ENCODE data around the gene BEND5.
A peak's percentile ranks its signal among the peaks of the same experiment; 100 is the strongest.

BEND5 gene

DNA sequence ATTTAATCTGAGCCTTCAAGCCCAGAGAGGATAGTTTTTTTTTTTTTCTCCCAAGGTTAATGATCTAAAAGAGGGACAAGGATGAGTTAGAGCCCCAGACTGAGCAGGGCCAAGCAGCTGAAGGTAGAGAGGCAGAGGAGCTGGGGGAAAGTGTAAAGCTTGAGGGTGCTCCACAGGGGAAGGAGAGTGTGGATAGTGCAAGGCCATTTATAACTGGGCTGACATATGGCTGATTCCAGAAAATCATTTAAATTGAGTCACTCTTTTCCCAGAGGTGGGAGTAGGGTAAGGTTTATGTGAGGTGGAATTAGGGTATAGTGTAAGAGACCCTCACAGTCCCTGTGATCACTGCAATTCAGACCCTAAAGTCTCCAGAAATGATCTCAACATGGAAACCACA lies 55.8 kb downstream of the BEND5 start:
- Mint-ChIP-seq H3K27ac (no peak overlapping the region), H3K36me3 (ENCODE audit: low read depth) (no peaks in the 10 kb centered on the region), H3K4me3 (no peak overlapping the region), H3K27me3 (no peaks in the 10 kb centered on the region), H3K9me3 (no peaks in the 10 kb centered on the region), H3K4me1 (ENCODE audit: low read depth) (peaks cover 2% of the 10 kb centered on the region)
- no peak for DNase-seq

DNA sequence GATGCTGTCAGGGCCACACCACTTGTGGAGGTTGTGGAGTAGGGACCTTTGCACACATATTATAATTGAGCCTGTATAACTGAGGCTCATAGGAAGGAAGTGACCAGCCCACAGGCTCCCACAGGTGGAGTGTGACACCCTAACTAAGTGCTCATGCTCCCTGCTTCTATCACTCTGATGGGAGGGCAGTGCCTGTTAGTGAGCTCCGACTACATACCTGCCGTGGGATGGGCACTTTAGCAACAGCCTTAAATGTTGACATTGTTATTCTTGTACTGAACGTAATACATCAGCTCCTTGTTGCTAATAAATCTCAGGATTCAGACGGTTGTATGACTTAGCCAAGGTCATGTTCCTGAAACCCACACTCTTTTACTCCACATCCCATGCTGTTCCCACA lies 58.0 kb downstream of the BEND5 start:
- Mint-ChIP-seq H3K4me1 (ENCODE audit: low read depth) (no peaks in the 10 kb centered on the region), H3K36me3 (ENCODE audit: low read depth) (no peaks in the 10 kb centered on the region), H3K4me3 (no peak overlapping the region), H3K27ac (no peak overlapping the region), H3K9me3 (no peaks in the 10 kb centered on the region), H3K27me3 (no peaks in the 10 kb centered on the region)
- no peak for DNase-seq

DNA sequence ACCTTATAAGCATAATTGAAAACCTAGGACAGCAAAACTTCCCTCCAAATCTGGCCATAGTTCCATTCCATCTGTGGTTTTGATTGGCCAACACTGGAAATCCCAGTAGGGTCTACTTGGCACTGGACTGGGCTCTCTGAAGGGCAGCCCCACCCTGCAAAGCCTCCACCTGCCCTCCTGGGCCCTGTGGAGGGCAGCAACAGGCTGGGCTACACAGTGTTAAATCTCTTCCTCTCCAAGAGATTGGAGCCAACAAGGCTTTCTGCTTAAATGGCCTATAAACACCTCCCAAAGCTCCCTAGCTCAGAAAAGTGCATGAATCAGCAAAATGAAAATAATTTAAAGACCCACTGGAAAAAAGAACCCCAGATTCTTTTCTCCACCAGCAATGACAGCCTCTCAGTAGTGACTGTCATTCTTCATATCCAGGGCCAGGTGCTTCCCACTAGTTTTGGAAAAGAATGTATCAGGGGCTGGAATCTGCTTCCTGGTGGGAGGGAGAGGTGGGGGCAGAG lies 58.5 kb downstream of the BEND5 start:
- no peaks in the 10 kb centered on the region for H3K27me3 Mint-ChIP-seq
- no peak overlapping the region for H3K4me3 Mint-ChIP-seq
- H3K4me1 Mint-ChIP-seq (ENCODE audit: low read depth): no peaks in the 10 kb centered on the region
- H3K36me3 Mint-ChIP-seq (ENCODE audit: low read depth): no peaks in the 10 kb centered on the region
- H3K27ac Mint-ChIP-seq: no peak overlapping the region
- H3K9me3 Mint-ChIP-seq: no peaks in the 10 kb centered on the region
- no peak for DNase-seq

DNA sequence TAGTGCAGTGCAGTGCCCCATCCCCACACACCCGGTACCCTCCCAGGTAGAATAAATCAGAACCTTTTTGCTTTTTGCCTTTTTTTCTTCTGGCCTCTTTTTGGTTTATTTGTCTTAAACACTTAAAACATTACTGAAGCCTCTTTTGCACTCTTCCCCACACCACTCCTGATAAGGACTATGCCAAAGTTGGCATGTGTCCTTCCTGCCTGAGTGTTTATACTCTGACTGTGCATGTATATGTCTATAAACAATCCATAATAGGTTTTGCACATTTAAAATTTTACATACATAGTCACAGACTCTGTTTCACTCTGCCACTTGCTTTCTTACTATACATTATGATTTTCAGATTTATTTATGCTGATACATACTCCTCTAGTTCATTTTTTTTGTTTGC lies 59.6 kb downstream of the BEND5 start:
- Mint-ChIP-seq H3K27ac (no peak overlapping the region), H3K9me3 (no peaks in the 10 kb centered on the region), H3K4me1 (ENCODE audit: low read depth) (no peaks in the 10 kb centered on the region), H3K4me3 (no peak overlapping the region), H3K27me3 (no peaks in the 10 kb centered on the region), H3K36me3 (ENCODE audit: low read depth) (no peaks in the 10 kb centered on the region)
- DNase-seq: no peak

DNA sequence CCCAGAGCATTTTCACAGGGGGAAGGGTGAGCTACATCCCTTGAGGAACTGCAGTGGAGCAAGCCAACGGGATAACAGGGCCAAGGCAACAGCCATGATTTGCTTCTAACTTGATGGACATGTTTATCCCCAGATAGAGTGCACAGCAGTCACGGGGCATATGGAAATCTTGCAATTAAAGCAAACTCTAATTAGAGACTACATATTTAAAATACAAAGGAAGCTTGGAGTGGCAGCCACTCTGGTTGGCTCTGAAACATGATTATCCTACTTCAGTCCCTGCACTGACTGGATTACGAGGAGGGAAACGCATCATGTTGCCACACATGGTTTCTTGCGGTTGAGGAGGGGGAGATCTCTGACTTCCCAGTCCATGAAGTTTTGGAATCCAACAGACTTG lies 60.8 kb downstream of the BEND5 start:
- Mint-ChIP-seq H3K27ac (no peak overlapping the region), H3K9me3 (no peaks in the 10 kb centered on the region), H3K27me3 (no peaks in the 10 kb centered on the region), H3K36me3 (ENCODE audit: low read depth) (no peaks in the 10 kb centered on the region), H3K4me1 (ENCODE audit: low read depth) (no peaks in the 10 kb centered on the region), H3K4me3 (no peak overlapping the region)
- no peak for DNase-seq

DNA sequence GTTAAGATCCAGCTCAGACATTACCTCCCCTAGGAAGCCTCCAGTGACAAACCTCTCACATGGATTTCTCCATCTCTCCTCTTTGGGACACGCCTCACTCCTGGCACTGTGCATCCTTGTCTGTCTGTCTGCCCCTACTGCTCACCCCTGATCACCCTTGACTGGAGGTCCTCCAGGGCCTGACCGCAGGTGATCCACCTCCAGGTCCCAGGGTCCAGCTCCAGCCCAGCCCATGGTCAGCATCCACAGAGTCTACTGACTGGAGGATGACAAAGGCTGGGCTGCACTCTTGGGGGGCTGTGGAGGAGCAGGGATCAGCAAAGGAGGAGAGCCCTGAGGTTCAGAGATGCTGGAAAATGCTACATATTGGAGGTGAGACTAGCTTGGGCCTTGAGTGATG lies 65.8 kb downstream of the BEND5 start:
- H3K27ac Mint-ChIP-seq: no peak overlapping the region
- H3K4me3 Mint-ChIP-seq: no peak overlapping the region
- H3K36me3 Mint-ChIP-seq (ENCODE audit: low read depth): no peaks in the 10 kb centered on the region
- H3K27me3 Mint-ChIP-seq: no peaks in the 10 kb centered on the region
- no peak for DNase-seq
- H3K4me1 Mint-ChIP-seq (ENCODE audit: low read depth): no peaks in the 10 kb centered on the region
- no peaks in the 10 kb centered on the region for H3K9me3 Mint-ChIP-seq

DNA sequence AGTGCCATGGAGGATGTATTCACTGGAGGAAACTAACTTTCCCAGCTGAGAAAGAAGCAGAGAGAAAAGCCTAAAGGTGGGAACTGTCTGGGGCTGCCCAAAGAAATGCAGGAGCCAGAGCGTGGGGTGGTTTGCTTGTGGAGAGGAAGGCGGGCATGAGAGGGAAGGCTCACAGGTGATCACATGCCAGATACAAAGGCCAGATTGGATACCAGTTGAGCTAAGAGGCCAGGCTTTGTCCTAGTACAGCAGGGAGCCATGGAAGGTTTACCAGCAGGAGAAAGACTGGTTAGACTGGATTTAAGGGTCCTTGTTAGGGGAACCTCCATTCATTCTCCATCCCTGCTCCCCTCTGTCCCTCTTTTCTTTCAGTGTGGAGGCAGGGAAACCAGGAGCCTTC lies 66.4 kb downstream of the BEND5 start:
- no peaks in the 10 kb centered on the region for H3K36me3 Mint-ChIP-seq (ENCODE audit: low read depth)
- no peaks in the 10 kb centered on the region for H3K9me3 Mint-ChIP-seq
- no peak overlapping the region for H3K4me3 Mint-ChIP-seq
- DNase-seq: no peak
- no peaks in the 10 kb centered on the region for H3K4me1 Mint-ChIP-seq (ENCODE audit: low read depth)
- no peaks in the 10 kb centered on the region for H3K27me3 Mint-ChIP-seq
- H3K27ac Mint-ChIP-seq: no peak overlapping the region

DNA sequence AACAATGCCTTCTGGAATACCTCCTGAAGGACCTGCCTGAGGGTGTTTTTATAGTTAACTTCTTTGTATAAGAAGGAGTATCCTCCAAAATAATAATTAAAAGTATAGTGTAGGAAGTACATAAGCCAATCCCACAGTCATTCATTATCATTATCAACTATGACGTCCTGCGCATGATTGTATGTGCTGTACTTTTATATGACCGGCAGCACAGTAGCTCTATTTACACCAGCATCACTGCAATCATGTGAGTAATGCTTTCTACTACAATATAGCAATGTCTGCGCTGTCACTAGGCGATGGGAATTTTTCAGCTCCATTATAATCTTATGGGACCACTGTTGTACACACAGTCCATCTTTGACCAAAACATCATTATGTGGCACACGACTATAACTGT lies 72.0 kb downstream of the BEND5 start:
- Mint-ChIP-seq H3K4me3 (no peak overlapping the region), H3K27me3 (peaks cover 21% of the 10 kb centered on the region), H3K36me3 (ENCODE audit: low read depth) (no peaks in the 10 kb centered on the region), H3K27ac (no peak overlapping the region), H3K4me1 (ENCODE audit: low read depth) (no peaks in the 10 kb centered on the region), H3K9me3 (no peaks in the 10 kb centered on the region)
- no peak for DNase-seq

DNA sequence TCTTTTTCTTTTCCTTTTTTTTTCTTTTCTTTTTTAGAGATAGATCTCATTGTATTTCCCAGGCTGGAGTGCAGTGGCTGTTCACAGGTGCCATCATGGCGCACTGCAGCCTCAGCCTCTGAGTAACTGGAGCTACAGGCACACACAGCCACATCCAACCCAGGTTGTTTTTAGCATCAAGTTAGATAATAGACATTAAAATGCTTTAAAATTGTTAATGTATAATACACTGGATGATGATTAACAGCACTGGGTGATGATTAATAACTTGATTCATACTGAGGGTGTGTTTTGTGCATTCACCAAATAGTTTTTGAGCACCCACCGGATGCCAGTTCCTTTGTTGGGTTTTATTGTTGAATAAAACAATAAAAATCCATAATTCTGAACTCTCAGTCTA lies 75.2 kb downstream of the BEND5 start:
- Mint-ChIP-seq H3K27ac (no peak overlapping the region), H3K36me3 (ENCODE audit: low read depth) (no peaks in the 10 kb centered on the region), H3K4me3 (no peak overlapping the region), H3K4me1 (ENCODE audit: low read depth) (no peaks in the 10 kb centered on the region), H3K9me3 (no peaks in the 10 kb centered on the region), H3K27me3 (peaks cover 31% of the 10 kb centered on the region)
- DNase-seq: no peak

DNA sequence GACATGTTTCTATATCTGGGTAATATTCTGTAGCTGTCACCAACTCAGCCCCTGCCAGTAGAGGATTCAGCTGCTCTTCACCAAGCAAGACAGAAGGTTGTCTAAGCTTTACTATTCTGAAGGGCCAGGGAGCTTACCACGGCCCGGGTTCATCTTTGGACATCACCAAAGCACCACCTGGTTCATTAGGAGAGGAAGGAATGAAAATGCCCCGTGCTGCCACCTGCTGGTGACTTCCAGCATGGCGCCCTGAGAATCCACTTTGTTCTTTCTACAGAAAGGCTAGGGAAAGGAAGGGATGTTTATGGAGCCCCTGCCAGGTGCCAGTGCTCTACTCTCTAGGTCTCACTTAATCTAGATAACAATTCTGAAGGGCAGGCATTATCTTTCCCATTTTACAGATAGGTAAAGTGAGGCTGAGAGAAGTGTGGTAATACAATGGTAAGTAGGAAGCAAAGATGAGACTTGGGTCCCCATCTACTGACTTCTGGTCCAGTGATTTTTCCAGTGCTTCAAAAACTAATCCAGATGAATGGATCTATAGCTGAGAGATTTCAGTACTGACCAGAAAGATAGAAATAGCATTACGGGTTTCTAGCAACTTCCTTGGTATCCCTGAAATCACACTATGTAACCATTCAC lies 79.5 kb downstream of the BEND5 start:
- Mint-ChIP-seq H3K9me3 (no peaks in the 10 kb centered on the region), H3K4me1 (ENCODE audit: low read depth) (no peaks in the 10 kb centered on the region), H3K4me3 (no peak overlapping the region), H3K27me3 (peaks cover 26% of the 10 kb centered on the region), H3K27ac (no peak overlapping the region), H3K36me3 (ENCODE audit: low read depth) (no peaks in the 10 kb centered on the region)
- DNase-seq: peak; percentile 69

DNA sequence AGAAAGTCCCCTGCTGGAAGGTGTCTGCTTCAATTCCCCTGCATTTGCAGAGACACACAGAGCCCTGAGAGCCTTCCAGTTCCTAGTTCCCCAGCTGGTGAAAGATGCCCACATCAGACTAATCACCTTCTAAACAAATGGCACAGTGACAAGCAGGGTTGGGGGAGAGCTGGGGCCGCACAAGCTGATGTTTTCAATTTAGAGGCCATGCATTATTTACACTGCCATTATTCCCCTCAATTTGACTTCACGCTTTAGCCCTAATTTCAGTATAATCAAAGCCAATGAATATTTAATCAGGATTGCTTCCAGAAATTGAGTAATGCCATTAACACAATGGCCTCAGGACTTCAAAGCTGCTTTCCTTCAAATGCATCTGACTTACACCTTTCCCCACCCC lies 81.5 kb downstream of the BEND5 start:
- Mint-ChIP-seq H3K27me3 (peaks cover 13% of the 10 kb centered on the region), H3K27ac (no peak overlapping the region), H3K9me3 (no peaks in the 10 kb centered on the region), H3K4me1 (ENCODE audit: low read depth) (no peaks in the 10 kb centered on the region), H3K36me3 (ENCODE audit: low read depth) (no peaks in the 10 kb centered on the region), H3K4me3 (no peak overlapping the region)
- DNase-seq: no peak

DNA sequence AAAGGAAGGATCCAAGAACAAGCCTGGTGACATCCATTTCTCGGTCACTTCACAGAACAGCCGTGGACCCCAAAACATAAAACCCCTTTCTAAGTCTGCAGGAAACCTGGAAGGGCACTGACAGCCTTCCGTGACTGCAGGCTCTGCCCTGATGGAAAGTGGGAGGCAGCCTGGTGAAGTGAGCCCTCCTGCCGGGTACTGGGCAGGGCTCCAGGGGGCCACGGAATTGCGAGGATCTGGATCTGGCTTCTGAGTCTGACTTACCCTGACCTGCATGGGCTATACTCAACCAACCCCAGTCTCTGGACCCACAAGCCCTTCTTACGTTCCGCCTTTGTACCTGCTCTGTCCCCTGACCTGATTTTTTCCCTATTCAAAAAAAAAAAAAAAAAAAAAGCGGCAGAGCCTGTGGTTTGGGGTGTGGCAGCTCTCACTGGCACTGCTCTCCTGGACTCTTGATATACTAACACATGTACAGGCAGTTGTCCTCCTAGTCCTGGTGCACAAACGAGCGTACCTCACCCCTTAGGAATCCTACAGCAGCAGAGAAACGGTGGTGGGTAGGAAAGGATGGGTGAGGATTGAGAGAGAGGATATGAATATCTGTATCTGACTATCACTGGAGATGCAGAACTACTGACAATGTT lies 82.9 kb downstream of the BEND5 start:
- no peaks in the 10 kb centered on the region for H3K9me3 Mint-ChIP-seq
- no peak overlapping the region for H3K4me3 Mint-ChIP-seq
- no peaks in the 10 kb centered on the region for H3K36me3 Mint-ChIP-seq (ENCODE audit: low read depth)
- no peak overlapping the region for H3K27ac Mint-ChIP-seq
- H3K4me1 Mint-ChIP-seq (ENCODE audit: low read depth): no peaks in the 10 kb centered on the region
- no peak for DNase-seq
- H3K27me3 Mint-ChIP-seq: peaks cover 5% of the 10 kb centered on the region

DNA sequence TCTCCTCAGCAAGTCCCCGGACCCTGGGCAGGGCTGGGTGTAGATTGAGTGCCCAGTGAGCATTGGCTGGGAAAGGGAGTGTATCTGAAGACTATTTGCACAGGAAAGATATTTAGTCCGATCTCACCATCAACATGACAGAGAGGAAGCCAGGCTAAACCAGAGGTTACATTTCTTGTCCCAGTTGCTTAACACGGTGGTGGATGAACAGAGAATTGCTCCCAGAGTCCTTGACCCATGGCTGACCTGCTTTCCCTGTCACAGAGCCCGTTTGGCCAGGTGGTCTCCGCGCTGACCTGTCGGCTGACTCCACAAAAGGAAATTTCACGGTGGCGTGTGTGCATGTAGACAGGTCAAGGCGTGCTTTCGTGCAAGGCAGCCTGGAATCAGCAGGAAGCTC lies 83.5 kb downstream of the BEND5 start:
- Mint-ChIP-seq H3K4me1 (ENCODE audit: low read depth) (no peaks in the 10 kb centered on the region), H3K27me3 (peaks cover 5% of the 10 kb centered on the region), H3K27ac (no peak overlapping the region), H3K4me3 (no peak overlapping the region), H3K9me3 (no peaks in the 10 kb centered on the region), H3K36me3 (ENCODE audit: low read depth) (no peaks in the 10 kb centered on the region)
- DNase-seq: no peak

DNA sequence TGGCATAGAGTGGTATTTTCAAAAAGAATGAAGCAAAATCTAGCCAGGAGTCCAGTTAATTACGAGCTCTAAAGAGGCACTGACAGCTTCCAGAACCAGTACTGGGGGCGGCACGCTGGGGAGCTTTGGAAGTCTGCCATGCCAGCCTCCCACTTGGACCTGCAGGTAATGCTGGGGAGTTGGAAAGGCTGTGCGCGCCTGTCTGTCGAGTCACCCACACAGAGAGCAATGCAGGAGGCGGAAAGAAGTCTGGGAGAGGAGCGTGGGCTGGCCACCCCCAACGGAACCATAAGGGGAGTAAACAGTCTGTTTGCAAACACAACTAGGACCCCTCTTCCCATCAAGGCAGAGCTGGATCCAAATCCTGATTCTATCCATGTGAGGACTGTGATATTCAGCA lies 84.5 kb downstream of the BEND5 start:
- Mint-ChIP-seq H3K4me3 (no peak overlapping the region), H3K9me3 (no peaks in the 10 kb centered on the region), H3K4me1 (ENCODE audit: low read depth) (no peaks in the 10 kb centered on the region), H3K36me3 (ENCODE audit: low read depth) (no peaks in the 10 kb centered on the region), H3K27ac (no peak overlapping the region), H3K27me3 (no peaks in the 10 kb centered on the region)
- DNase-seq: no peak

DNA sequence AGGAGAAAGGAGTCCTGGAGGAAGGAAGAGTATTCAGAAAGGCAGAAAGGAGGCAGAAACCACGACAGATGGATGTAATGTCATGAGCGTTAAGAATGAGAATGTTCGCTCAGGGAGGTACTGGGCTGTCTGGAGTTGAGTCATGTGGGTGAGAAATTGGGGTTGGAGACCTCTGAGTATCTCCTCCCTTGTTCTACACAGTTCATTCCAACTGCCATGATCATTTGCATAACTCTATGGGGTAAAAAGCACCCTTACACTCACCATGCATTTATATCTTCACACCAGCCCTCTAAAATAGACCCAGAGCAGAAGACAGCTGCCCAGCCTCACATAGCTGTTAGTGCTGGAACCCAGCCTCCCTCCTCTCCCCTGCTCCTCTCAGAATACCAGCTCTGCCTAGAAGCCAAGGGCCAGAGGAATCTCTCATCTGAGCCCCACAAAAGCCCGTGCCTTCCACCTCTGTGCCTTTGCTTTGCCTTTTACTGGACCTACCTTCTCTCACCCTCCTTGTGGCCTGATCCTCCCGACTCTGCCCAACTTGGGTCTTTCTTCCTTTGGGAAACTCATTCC lies 85.2 kb downstream of the BEND5 start:
- H3K9me3 Mint-ChIP-seq: no peaks in the 10 kb centered on the region
- H3K36me3 Mint-ChIP-seq (ENCODE audit: low read depth): no peaks in the 10 kb centered on the region
- DNase-seq: no peak
- H3K4me3 Mint-ChIP-seq: no peak overlapping the region
- no peaks in the 10 kb centered on the region for H3K27me3 Mint-ChIP-seq
- no peak overlapping the region for H3K27ac Mint-ChIP-seq
- no peaks in the 10 kb centered on the region for H3K4me1 Mint-ChIP-seq (ENCODE audit: low read depth)

Measured in activated T-cell treated with anti-CD3 and anti-CD28 coated beads, Interleukin-2, amount 50 U/mL, for 24 hours (primary cell).